ENCODE results near the gene RAB11FIP4.

RAB11FIP4 gene

DNA sequence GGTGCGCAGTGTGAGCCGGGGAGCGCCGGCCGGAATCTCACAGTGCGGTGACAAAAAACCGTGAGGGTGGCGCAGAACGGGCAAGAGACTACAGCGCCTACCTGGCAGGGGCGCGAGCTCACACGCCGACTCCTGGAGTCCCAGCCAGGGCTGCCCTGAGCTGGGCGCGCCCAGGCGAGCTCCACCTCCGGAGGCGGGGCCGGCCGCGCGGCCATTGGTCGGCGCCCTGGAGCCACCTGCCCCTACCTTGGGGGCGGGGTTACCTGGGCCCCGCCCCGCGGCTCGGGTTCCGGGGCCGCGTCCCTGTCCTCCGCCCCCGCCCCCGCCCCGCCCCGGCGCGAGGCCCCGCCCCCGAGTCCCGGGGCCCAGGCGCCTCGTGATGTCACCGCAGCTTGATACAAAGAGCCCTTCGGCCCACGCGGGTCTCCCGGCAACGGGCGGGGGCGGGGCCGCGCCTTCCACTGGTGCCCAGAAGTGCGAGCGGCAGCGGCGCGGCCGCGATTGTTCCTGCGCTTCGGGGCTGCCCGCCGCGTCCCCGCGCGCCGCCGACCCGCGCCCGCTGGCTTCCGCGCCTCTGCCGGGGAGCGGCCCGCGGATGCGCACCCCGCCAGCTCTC is 96.3 kb downstream of the RAB11FIP4 start:
- no peak for DNase-seq (ENCODE audit: low spot score)
- Histone ChIP-seq H3K4me3 (peak overlapping the region; percentile 83), H3K27ac (no peak overlapping the region)
- TF ChIP-seq, protein P1, sequence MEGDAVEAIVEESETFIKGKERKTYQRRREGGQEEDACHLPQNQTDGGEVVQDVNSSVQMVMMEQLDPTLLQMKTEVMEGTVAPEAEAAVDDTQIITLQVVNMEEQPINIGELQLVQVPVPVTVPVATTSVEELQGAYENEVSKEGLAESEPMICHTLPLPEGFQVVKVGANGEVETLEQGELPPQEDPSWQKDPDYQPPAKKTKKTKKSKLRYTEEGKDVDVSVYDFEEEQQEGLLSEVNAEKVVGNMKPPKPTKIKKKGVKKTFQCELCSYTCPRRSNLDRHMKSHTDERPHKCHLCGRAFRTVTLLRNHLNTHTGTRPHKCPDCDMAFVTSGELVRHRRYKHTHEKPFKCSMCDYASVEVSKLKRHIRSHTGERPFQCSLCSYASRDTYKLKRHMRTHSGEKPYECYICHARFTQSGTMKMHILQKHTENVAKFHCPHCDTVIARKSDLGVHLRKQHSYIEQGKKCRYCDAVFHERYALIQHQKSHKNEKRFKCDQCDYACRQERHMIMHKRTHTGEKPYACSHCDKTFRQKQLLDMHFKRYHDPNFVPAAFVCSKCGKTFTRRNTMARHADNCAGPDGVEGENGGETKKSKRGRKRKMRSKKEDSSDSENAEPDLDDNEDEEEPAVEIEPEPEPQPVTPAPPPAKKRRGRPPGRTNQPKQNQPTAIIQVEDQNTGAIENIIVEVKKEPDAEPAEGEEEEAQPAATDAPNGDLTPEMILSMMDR (IDR thresholded peaks at IDR 0.05): no peak

DNA sequence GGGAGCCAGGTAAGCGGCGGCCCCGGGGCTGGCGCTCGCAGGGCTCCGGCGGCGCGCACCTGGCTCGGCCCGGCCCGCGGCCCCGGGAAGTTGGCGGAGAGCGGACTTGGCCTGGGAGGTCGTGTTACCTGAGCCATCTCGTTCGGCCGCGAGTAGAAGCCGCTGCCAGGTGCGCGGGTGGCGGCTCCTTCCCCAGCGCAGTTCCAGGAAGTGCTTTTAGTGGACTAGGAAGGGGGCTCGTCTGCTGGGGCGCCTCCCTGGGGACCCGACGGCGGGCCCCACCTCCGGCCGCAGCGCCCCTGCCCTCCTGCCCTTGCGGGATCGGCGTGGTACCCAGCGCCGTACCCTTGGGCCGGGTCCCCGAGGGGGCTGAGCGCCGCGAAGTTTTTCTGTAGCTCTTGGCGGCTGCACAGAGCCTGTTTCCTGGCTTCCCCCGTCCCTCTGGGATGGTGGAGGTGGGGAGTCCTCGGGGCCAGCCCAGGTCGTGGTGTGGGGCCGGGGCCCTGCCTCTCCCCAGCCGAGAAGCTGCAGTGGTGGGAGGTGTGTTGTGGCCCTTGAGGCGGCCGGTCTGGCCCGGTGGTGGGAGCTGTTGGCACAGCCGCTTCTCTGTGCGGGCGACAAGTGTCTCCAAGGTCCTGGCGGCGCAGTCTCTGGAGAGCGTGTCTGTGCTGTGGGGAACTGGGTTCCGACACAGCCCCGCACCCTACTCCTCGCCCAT is 96.9 kb downstream of the RAB11FIP4 start:
- H3K27ac ChIP-seq: no peak overlapping the region
- peak overlapping the region; percentile 83 for H3K4me3 ChIP-seq
- DNase-seq (ENCODE audit: low spot score): no peak
- TF ChIP-seq, protein P1 (IDR thresholded peaks at IDR 0.05): no peak

DNA sequence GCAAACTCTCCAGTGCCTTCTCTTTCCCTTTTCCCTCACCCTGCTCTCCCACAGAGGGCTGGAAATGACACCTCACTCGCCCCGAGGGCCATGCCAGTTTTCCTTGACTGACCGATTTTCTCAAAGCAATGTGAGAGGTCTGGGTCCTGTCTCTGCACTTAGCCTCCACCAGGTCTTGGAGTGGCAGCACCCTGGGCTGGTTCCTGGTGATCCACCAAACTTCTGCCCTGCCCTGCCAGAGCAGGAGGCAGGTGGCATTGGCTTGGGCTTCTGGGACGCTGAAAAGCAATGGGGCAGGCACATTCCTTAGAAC is 97.5 kb downstream of the RAB11FIP4 start:
- Histone ChIP-seq H3K4me3 (peak overlapping the region; percentile 83), H3K27ac (no peak overlapping the region)
- TF ChIP-seq, protein P1 (IDR thresholded peaks at IDR 0.05): no peak
- no peak for DNase-seq (ENCODE audit: low spot score)

DNA sequence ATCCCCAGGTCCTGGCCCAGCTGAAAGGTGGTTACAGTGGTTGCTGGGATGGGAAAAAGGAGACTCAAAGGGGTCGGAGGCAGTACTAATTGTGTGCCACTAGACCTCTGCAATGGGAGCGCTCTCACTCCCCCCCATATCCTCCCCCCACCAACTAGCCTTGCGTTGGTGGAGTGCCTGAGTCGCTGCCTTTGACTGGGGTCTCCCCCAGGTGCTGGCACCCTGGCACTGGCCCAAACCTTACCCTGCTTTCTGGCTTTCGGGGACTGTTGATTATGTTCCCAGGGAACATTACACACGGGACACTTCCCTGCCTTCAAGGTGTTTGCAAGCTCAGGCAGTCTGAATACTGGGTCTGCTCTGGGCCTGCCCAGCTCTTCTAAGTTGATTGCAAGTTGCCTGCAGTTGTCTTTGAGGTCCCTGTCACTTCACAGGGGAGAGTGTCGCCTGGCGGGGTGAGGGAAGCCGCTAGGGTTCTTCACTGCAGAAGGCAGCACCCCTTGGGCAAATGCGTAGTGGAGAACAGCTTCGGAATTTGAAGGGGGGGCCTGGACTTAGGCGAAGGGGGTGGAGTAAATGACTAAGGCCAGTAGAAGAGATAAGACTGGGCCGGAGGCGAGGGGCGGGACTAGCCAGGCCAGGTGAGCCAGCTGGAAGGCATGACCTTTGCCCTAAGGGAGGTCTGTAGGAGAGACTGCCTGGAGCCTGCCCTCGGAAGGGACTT is 98.0 kb downstream of the RAB11FIP4 start:
- Histone ChIP-seq H3K4me3 (no peak overlapping the region), H3K27ac (no peak overlapping the region)
- DNase-seq (ENCODE audit: low spot score): no peak
- TF ChIP-seq, protein P1 (IDR thresholded peaks at IDR 0.05): no peak

DNA sequence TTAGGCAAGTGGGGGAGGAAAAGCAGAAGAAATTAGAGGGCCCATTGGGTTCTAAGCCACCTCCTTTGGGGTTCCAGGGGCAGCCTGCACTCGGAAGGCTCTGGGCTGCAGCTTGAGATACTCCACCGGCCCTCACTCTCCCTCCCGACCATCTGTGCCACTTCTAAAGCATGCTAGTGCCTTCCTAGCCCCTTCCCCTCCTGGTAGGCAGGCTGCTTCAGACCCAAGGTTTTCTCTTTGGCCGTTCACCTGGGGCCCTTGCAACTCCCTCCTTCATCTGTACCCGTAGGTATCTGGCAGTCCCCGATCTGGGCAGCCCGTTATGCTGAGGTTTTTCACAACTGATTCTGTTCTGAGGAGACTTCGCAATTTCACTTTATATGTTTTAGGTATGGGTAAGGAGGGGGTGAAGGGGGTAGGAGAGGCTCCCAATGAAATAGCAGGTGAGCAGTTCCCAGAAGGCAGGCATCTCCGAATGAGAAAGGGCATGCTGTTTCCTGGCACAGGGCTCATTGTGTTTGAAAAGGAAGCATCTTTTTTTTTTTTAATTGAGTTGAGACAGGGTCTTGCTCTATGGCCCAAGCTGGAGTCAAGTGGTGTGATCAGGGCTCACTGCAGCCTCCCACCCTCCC is 98.7 kb downstream of the RAB11FIP4 start:
- TF ChIP-seq, protein P1 (IDR thresholded peaks at IDR 0.05): no peak
- no peak overlapping the region for H3K27ac ChIP-seq
- no peak overlapping the region for H3K4me3 ChIP-seq
- DNase-seq (ENCODE audit: low spot score): no peak

DNA sequence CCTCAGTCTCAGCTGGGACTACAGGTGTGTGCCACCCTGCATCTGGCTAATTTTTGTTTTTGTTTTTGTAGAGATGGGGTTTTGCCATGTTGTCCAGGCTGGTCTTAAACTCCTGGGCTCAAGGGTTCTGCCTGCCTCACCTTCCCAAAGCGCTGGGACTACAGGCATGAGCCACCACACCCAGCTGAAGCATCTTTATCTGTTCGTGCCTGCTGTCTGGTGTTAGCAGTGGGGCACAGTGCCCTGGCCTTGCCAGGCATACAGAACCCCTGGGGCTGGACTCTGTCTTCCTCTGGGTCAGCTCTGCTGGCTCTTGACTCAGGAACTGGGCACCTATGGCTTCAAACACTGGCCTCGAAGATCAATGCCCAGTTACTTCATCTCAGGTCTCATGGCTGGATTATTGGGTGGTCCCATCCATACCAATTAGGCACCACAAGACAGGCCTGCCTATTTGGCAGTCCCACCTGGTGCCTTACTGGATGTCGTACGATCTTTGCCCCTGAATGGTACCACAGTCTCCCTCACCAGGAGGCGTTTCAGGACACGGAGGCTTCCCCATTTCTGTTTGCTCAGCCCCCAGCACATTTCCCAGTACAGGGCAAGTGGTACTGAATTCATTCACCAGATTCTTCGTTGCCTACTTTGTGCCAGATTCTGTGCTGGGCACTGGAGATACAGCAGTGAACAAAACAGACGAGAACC is 99.3 kb downstream of the RAB11FIP4 start:
- Histone ChIP-seq H3K4me3 (no peak overlapping the region), H3K27ac (no peak overlapping the region)
- TF ChIP-seq, protein P1 (IDR thresholded peaks at IDR 0.05): no peak
- DNase-seq (ENCODE audit: low spot score): no peak

Measured in coronary artery (tissue), 2 donors.